Astrocyte of the spinal cord (primary cell): ENCODE results near the gene NT5C1B.
A peak's percentile ranks its signal among the peaks of the same experiment; 100 is the strongest.

ENCODE experiments used
- DNase-seq: peaks from one replicate; pipeline ENCODE4 v3.0.0; 2011; ENCODE audit warnings: low read depth, low spot score
- H3K4me3 ChIP-seq: 2 replicates; pipeline ENCODE4 v1.5.1; 2011; ENCODE audit warnings: low read depth, mild to moderate bottlenecking, low read length, moderate library complexity
- CTCF ChIP-seq: IDR thresholded peaks from 2 replicates; pipeline ENCODE4 v1.5.1; 2012; ENCODE audit warnings: low read depth, mild to moderate bottlenecking, low read length, inconsistent platforms
- in situ Hi-C: cut with HindIII; loops from 2 replicates; pipeline ENCODE4 v1.10.0; 2017; ENCODE audit warnings: low sequenced_read_pairs

NT5C1B gene

GRCh38 chr2:18536697-18537096 lies 52.7 kb downstream of the NT5C1B start:
- in situ Hi-C loops: no loop called here
- H3K4me3 ChIP-seq: no peak overlapping the region
- no peak for DNase-seq
- TF ChIP-seq CTCF: no peak

- H3K4me3 ChIP-seq: no peak overlapping the region
- DNase-seq: peak; percentile 16
- in situ Hi-C loops: no loop called here
- TF ChIP-seq CTCF: no peak
These were observed 53.3 kb downstream of the NT5C1B start for GRCh38 chr2:18536100-18536499.

GRCh38 chr2:18531194-18531593 lies 58.2 kb downstream of the NT5C1B start:
- in situ Hi-C loops: no loop called here
- no peak for TF ChIP-seq CTCF
- DNase-seq: no peak
- no peak overlapping the region for H3K4me3 ChIP-seq

GRCh38 chr2:18527822-18528221 lies 61.5 kb downstream of the NT5C1B start:
- in situ Hi-C loops: no loop called here
- no peak overlapping the region for H3K4me3 ChIP-seq
- DNase-seq: no peak
- TF ChIP-seq CTCF: no peak

GRCh38 chr2:18527326-18527725 lies 62.0 kb downstream of the NT5C1B start:
- in situ Hi-C loops: no loop called here
- DNase-seq: no peak
- no peak for TF ChIP-seq CTCF
- H3K4me3 ChIP-seq: no peak overlapping the region

GRCh38 chr2:18526429-18526828 lies 62.9 kb downstream of the NT5C1B start:
- TF ChIP-seq CTCF: no peak
- DNase-seq: no peak
- H3K4me3 ChIP-seq: no peak overlapping the region
- in situ Hi-C loops: no loop called here

GRCh38 chr2:18525852-18526251 lies 63.5 kb downstream of the NT5C1B start:
- in situ Hi-C loops: no loop called here
- DNase-seq: no peak
- TF ChIP-seq CTCF: no peak
- no peak overlapping the region for H3K4me3 ChIP-seq
